Measurements from ENCODE around the gene ID3.
A peak's percentile ranks its signal among the peaks of the same experiment; 100 is the strongest.

The ID3 gene

GRCh38 chr1:23527366-23527765, 31.9 kb downstream of the ID3 start:
- TF ChIP-seq CTCF (IDR thresholded peaks at IDR 0.05; ENCODE audit: control extremely low read depth, extremely low read depth, low read depth, missing control alignments) = no peak
- DNase-seq (ENCODE audit: extremely low spot score) = no peak
- POLR2A ChIA-PET = no interaction called here
- CTCF ChIA-PET = interaction anchor here (1.1 to 28.7 kb wide), 8 partner anchors 9 to 164 kb away, joined by 3 to 508 read pairs (median 17); partner anchors contain the start of gene RPL11

DNA sequence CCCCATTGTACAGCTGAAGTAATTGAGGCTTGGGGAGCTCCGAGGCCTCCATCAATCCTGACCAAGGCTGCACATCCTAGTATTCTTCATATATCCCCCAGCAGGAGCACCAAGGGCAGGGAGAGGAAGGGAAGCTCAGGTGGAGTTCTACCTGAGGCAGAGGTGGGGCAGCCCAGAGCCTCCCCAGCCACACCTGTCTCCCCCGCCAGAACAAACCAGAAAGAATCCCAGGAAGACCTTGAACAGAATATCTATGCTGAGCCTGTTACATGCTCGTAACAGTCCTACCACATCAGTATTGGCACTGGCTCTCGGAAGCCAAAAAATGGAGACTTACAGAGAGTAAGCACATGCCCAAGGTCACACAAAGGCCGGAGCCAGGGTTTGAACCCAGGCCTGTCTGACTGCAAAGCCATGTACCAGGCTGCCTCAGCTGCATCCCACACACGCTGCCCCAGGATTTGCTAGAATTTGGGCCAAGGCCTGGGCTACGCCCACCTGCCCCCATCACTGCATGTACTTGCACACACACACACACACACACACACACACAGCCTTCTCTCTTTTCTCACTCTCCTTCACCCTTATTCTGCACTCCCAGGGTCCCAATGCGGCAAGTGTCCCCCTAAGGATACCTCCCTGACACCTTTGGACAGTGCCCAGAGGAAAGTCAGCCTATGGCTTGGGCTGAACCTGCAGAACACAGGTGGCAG, 32.8 kb downstream of the ID3 start:
- POLR2A ChIA-PET = interaction anchor here (0.6 kb wide), 1 partner anchor 1739 kb away, joined by 3 read pairs; no protein-coding TSS in a partner anchor

GRCh38 chr1:23525558-23526250, 33.6 kb downstream of the ID3 start:
- TF ChIP-seq CTCF (IDR thresholded peaks at IDR 0.05; ENCODE audit: control extremely low read depth, extremely low read depth, low read depth, missing control alignments) = no peak
- DNase-seq (ENCODE audit: extremely low spot score) = peak; percentile 59
- ChIA-PET CTCF (interaction anchor here (0.8 to 28.7 kb wide), 7 partner anchors 9 to 430 kb away, joined by 3 to 508 read pairs (median 8); no protein-coding TSS in a partner anchor), POLR2A (interaction anchor here (0.6 to 1.3 kb wide), 3 partner anchors 14 to 1738 kb away, joined by 3 read pairs; partner anchors contain the start of gene ID3)

More for the DNA sequence above, 32.8 kb downstream of the ID3 start:
- no peak for TF ChIP-seq CTCF (IDR thresholded peaks at IDR 0.05; ENCODE audit: control extremely low read depth, extremely low read depth, low read depth, missing control alignments)
- DNase-seq (ENCODE audit: extremely low spot score) = no peak
- CTCF ChIA-PET = interaction anchor here (1.8 to 28.7 kb wide), 6 partner anchors 12 to 112 kb away, joined by 5 to 508 read pairs (median 34); no protein-coding TSS in a partner anchor

- no peak for TF ChIP-seq CTCF (IDR thresholded peaks at IDR 0.05; ENCODE audit: control extremely low read depth, extremely low read depth, low read depth, missing control alignments)
- ChIA-PET CTCF (interaction anchor here (0.8 to 28.7 kb wide), 11 partner anchors 9 to 431 kb away, joined by 3 to 508 read pairs (median 5); no protein-coding TSS in a partner anchor), POLR2A (interaction anchor here (1.0 to 1.3 kb wide), 2 partner anchors 15 to 34 kb away, joined by 3 read pairs; partner anchors contain the start of gene ID3)
- no peak for DNase-seq (ENCODE audit: extremely low spot score)
These were observed 34.4 kb downstream of the ID3 start for GRCh38 chr1:23524716-23525401.

DNA sequence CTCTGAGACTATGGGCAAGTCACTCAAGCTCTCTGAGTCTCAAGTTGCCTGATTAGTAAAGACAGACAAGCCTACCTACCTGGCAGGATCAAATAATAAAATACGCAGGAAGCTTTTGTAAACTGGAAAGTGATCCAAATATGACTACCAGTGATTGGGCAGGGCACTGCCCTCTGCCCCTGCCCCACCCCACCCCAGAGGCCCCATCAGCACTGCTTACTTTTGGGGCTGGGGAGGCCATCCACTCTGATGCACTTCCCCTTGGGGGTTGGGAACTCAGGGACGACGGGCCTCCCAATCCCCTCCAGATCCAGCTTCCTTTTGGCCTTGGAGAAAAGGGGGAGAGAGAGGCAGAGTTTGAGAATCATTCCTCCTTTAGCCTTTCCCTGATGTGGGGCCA, 35.1 kb downstream of the ID3 start:
- CTCF ChIA-PET = interaction anchor here (1.0 to 28.7 kb wide), 7 partner anchors 14 to 159 kb away, joined by 3 to 508 read pairs (median 5); no protein-coding TSS in a partner anchor
- TF ChIP-seq CTCF (IDR thresholded peaks at IDR 0.05; ENCODE audit: control extremely low read depth, extremely low read depth, low read depth, missing control alignments) = no peak
- DNase-seq (ENCODE audit: extremely low spot score) = no peak
- POLR2A ChIA-PET = no interaction called here
